Neuronal stem cell (in vitro differentiated cells): ENCODE results near the gene JADE3.

Experiments
- DNase-seq: peaks from one replicate; pipeline ENCODE4 v3.0.0-alpha.2; 2013; ENCODE audit warnings: low spot score
- H2AFZ ChIP-seq: one replicate; pipeline ENCODE4 v1.6.1; 2013; ENCODE audit warnings: mild to moderate bottlenecking, low read length, inconsistent platforms
- H2AK5ac ChIP-seq: 2 replicates; pipeline ENCODE4 v1.6.1; 2013; ENCODE audit warnings: low read depth, mild to moderate bottlenecking, inconsistent platforms, low read length, moderate library complexity, mixed read lengths
- H2BK120ac ChIP-seq: 2 replicates; pipeline ENCODE4 v1.6.1; 2013; ENCODE audit warnings: low read depth, mild to moderate bottlenecking, inconsistent platforms, low read length, moderate library complexity, mixed read lengths
- H2BK12ac ChIP-seq: one replicate; pipeline ENCODE4 v1.6.1; 2013; ENCODE audit warnings: low read length, inconsistent platforms
- H2BK15ac ChIP-seq: 2 replicates; pipeline ENCODE4 v1.6.1; 2013; ENCODE audit warnings: mild to moderate bottlenecking, low read length, inconsistent platforms, mixed read lengths
- H2BK5ac ChIP-seq: one replicate; pipeline ENCODE4 v1.6.1; 2013; ENCODE audit warnings: inconsistent platforms, mild to moderate bottlenecking, low read length, moderate library complexity
- H3K14ac ChIP-seq: one replicate; pipeline ENCODE4 v1.6.1; 2013; ENCODE audit warnings: low read length, inconsistent platforms
- H3K18ac ChIP-seq: 2 replicates; pipeline ENCODE4 v1.6.1; 2013; ENCODE audit warnings: low read length, inconsistent platforms
- H3K23ac ChIP-seq: 2 replicates; pipeline ENCODE4 v1.6.1; 2013; ENCODE audit warnings: low read depth, mild to moderate bottlenecking, mixed read lengths, low read length, inconsistent platforms; ENCODE audit not compliant: poor library complexity
- H3K27ac ChIP-seq: replicated peaks from 3 replicates; pipeline ENCODE4 v1.5.1; 2013; ENCODE audit warnings: low read length, inconsistent platforms
- H3K27me3 ChIP-seq, 3 experiments: 2 replicates each; pipeline ENCODE4 v1.6.1; 2013; ENCODE audit warnings: low read length in 3 of 3, mild to moderate bottlenecking in 2 of 3, inconsistent platforms in 1 of 3, low read depth in 1 of 3, mixed read lengths in 1 of 3, moderate library complexity in 1 of 3; ENCODE audit not compliant: control insufficient read depth in 3 of 3, insufficient read depth in 3 of 3
- H3K36me3 ChIP-seq, 2 donors: replicated peaks in 1 of 2; 2 replicates each; pipeline ENCODE4 v1.6.1; 2013; ENCODE audit warnings: low read length in 2 of 2; ENCODE audit not compliant: control insufficient read depth in 2 of 2, insufficient read depth in 2 of 2
- H3K4ac ChIP-seq: 2 replicates; pipeline ENCODE4 v1.6.1; 2013; ENCODE audit warnings: inconsistent platforms, mild to moderate bottlenecking, low read length, moderate library complexity
- H3K4me1 ChIP-seq, 2 donors: 1 replicate in 1 of 2; 2 replicates in 1 of 2; pipeline ENCODE4 v1.6.1; 2013; ENCODE audit warnings: low read length in 2 of 2, low read depth in 1 of 2; ENCODE audit not compliant: control insufficient read depth in 2 of 2, insufficient read depth in 1 of 2
- H3K4me2 ChIP-seq: one replicate; pipeline ENCODE4 v1.6.1; 2013; ENCODE audit warnings: mild to moderate bottlenecking, low read length, inconsistent platforms; ENCODE audit not compliant: insufficient read depth, poor library complexity, severe bottlenecking
- H3K4me3 ChIP-seq, 2 donors: 2 replicates each; pipeline ENCODE4 v1.5.1; 2013; ENCODE audit warnings: low read length in 2 of 2, mild to moderate bottlenecking in 2 of 2, inconsistent platforms in 1 of 2, moderate library complexity in 1 of 2
- H3K79me1 ChIP-seq: one replicate; pipeline ENCODE4 v1.6.1; 2013; ENCODE audit warnings: low read depth, mild to moderate bottlenecking, inconsistent platforms, low read length, moderate library complexity
- H3K9ac ChIP-seq: one replicate; pipeline ENCODE4 v1.6.1; 2013; ENCODE audit warnings: mild to moderate bottlenecking, low read depth, low read length, inconsistent platforms; ENCODE audit not compliant: poor library complexity
- H3K9me3 ChIP-seq, 2 donors: replicated peaks in 1 of 2; 2 replicates each; pipeline versions ENCODE3 to v1.6.1; 2013; ENCODE audit warnings: low read length in 2 of 2, mild to moderate bottlenecking in 2 of 2, inconsistent platforms in 1 of 2, low read depth in 1 of 2, mixed read lengths in 1 of 2, moderate library complexity in 1 of 2; ENCODE audit not compliant: control insufficient read depth in 2 of 2, insufficient read depth in 1 of 2
- H4K8ac ChIP-seq: one replicate; pipeline ENCODE4 v1.6.1; 2013; ENCODE audit warnings: low read depth, mild to moderate bottlenecking, inconsistent platforms, low read length, moderate library complexity
- H4K91ac ChIP-seq: one replicate; pipeline ENCODE4 v1.6.1; 2013; ENCODE audit warnings: low read length, low read depth, mild to moderate bottlenecking, inconsistent platforms; ENCODE audit not compliant: poor library complexity
- WGBS, 2 donors: extraction: QIAGEN DNeasy Blood & Tissue Kit; methylation state at CpG; one replicate each; pipeline ENCODE4 v1.1.7; 2013; ENCODE audit warnings: missing lambda C conversion rate in 2 of 2, mixed read lengths in 1 of 2; ENCODE audit not compliant: insufficient read length in 2 of 2, insufficient replicate concordance in 1 of 2; ENCODE audit errors: extremely low coverage in 2 of 2; 5-methylcytosine and 5-hydroxymethylcytosine counted together

JADE3 gene

DNA sequence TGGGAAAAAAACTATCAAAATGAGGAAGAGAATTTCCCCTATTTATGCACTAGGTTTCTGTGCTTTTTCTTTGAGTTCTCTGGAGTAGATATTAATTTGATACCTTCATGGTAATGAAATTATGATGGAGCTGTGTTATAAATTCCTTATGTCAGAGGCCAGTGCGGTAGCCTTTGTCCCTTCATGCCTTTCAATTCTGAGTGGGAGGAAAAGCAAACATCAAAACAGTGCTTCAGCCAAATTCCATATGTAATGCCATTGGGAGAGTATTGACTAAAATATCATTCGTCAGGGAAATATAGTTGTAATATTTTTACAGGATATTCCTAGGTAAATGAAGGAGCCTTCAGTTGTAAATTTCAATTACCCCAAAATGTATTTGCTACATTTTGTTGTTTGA lies 148.5 kb downstream of the JADE3 start:
- Histone ChIP-seq H3K9ac (no peak overlapping the region), H3K4me1 (no peaks in the 10 kb centered on the region), H4K91ac (no peak overlapping the region), H2BK5ac (no peak overlapping the region), H3K36me3 (peaks cover 8 to 52% of the 10 kb centered on the region in 2 donors), H2BK12ac (no peak overlapping the region), H3K18ac (no peak overlapping the region), H3K4ac (no peak overlapping the region), H3K23ac (no peak overlapping the region), H2AFZ (no peak overlapping the region), H3K9me3 (no peaks in the 10 kb centered on the region), H3K14ac (no peak overlapping the region), H4K8ac (no peak overlapping the region), H3K27me3 (peaks cover 0 to 46% (median 0%) of the 10 kb centered on the region in 3 experiments), H3K79me1 (no peaks in the 10 kb centered on the region), H2AK5ac (no peak overlapping the region), H3K4me3 (no peak overlapping the region), H3K4me2 (no peak overlapping the region), H3K27ac (no peak overlapping the region), H2BK120ac (no peak overlapping the region), H2BK15ac (no peak overlapping the region)
- no CpG with 5 or more reads among the region's 2 CpGs for WGBS, 2 donors
- DNase-seq = no peak

- H3K27ac ChIP-seq = no peak overlapping the region
- DNase-seq = no peak
Observed at GRCh38 chrX:47061238-47061919, 149.2 kb downstream of the JADE3 start.

GRCh38 chrX:47063179-47063578 lies 151.0 kb downstream of the JADE3 start:
- H2BK12ac ChIP-seq = no peak overlapping the region
- H3K18ac ChIP-seq = no peak overlapping the region
- H3K4ac ChIP-seq = no peak overlapping the region
- H3K4me3 ChIP-seq = no peak overlapping the region
- no peak overlapping the region for H4K91ac ChIP-seq
- DNase-seq = no peak
- H2BK5ac ChIP-seq = no peak overlapping the region
- H3K27ac ChIP-seq = no peak overlapping the region
- H3K27me3 ChIP-seq = peaks cover 0 to 36% (median 0%) of the 10 kb centered on the region in 3 experiments
- H2BK120ac ChIP-seq = no peak overlapping the region
- no peaks in the 10 kb centered on the region for H3K4me1 ChIP-seq
- no peak overlapping the region for H3K23ac ChIP-seq
- peaks cover 0 to 28% of the 10 kb centered on the region in 2 donors for H3K36me3 ChIP-seq
- H3K9me3 ChIP-seq = no peaks in the 10 kb centered on the region
- no peak overlapping the region for H3K9ac ChIP-seq
- no CpG with 5 or more reads among the region's 2 CpGs for WGBS, 2 donors
- no peak overlapping the region for H3K14ac ChIP-seq
- no peak overlapping the region for H2BK15ac ChIP-seq
- no peak overlapping the region for H4K8ac ChIP-seq
- no peak overlapping the region for H2AFZ ChIP-seq
- no peaks in the 10 kb centered on the region for H3K79me1 ChIP-seq
- H2AK5ac ChIP-seq = no peak overlapping the region
- no peak overlapping the region for H3K4me2 ChIP-seq

More at GRCh38 chrX:47061238-47061919, 149.2 kb downstream of the JADE3 start:
- no peak overlapping the region for H3K14ac ChIP-seq
- no CpG with 5 or more reads among the region's 2 CpGs for WGBS, 2 donors
- no peak overlapping the region for H2BK12ac ChIP-seq
- H3K36me3 ChIP-seq = peaks cover 8 to 45% of the 10 kb centered on the region in 2 donors
- no peak overlapping the region for H3K4ac ChIP-seq
- no peak overlapping the region for H3K23ac ChIP-seq
- peaks cover 0 to 46% (median 0%) of the 10 kb centered on the region in 3 experiments for H3K27me3 ChIP-seq
- H3K18ac ChIP-seq = no peak overlapping the region
- H3K79me1 ChIP-seq = no peaks in the 10 kb centered on the region
- no peak overlapping the region for H3K9ac ChIP-seq
- H2BK120ac ChIP-seq = no peak overlapping the region
- no peak overlapping the region for H4K91ac ChIP-seq
- no peak overlapping the region for H3K4me2 ChIP-seq
- no peak overlapping the region for H3K4me3 ChIP-seq
- no peaks in the 10 kb centered on the region for H3K9me3 ChIP-seq
- H2BK15ac ChIP-seq = no peak overlapping the region
- H2BK5ac ChIP-seq = no peak overlapping the region
- no peaks in the 10 kb centered on the region for H3K4me1 ChIP-seq
- H2AK5ac ChIP-seq = no peak overlapping the region
- H4K8ac ChIP-seq = no peak overlapping the region
- no peak overlapping the region for H2AFZ ChIP-seq

DNA sequence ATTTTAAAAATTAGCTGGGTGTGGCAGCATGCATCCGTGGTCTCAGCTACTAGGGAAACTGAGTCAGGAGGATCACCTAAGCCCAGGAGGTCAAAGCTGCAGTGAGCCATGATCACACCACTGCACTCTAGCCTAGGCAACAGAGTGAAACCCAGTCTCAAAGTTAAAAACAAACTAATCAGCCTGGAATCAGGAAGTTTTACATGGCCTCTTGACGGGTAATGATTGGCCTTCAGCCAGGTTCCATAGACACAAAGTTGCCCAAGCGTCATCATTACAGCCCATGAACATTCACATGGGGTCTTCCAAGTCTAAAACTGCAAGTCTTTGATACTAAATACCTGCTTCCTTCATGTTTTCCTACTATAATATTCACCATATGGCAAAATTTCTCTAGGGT lies 156.0 kb downstream of the JADE3 start:
- no peak overlapping the region for H3K9ac ChIP-seq
- H3K79me1 ChIP-seq = no peaks in the 10 kb centered on the region
- H2AK5ac ChIP-seq = no peak overlapping the region
- H3K4ac ChIP-seq = no peak overlapping the region
- H4K8ac ChIP-seq = no peak overlapping the region
- no peak overlapping the region for H3K14ac ChIP-seq
- H2BK5ac ChIP-seq = no peak overlapping the region
- H3K9me3 ChIP-seq = no peaks in the 10 kb centered on the region
- H3K4me3 ChIP-seq = no peak overlapping the region
- no peak overlapping the region for H3K18ac ChIP-seq
- H2BK12ac ChIP-seq = no peak overlapping the region
- peaks cover 0 to 4% of the 10 kb centered on the region in 2 donors for H3K36me3 ChIP-seq
- no peak overlapping the region for H3K27ac ChIP-seq
- H4K91ac ChIP-seq = no peak overlapping the region
- H3K4me2 ChIP-seq = no peak overlapping the region
- H2BK120ac ChIP-seq = no peak overlapping the region
- H3K4me1 ChIP-seq = no peaks in the 10 kb centered on the region
- DNase-seq = no peak
- no CpG with 5 or more reads among the region's 3 CpGs for WGBS, 2 donors
- H3K27me3 ChIP-seq = peaks cover 0 to 12% (median 0%) of the 10 kb centered on the region in 3 experiments
- no peak overlapping the region for H2BK15ac ChIP-seq
- no peak overlapping the region for H2AFZ ChIP-seq
- H3K23ac ChIP-seq = no peak overlapping the region
